Heart right ventricle (tissue), 16 donors: ENCODE results near the gene SLC11A1. TPM values are rescaled to one million over a fixed set of nuclear protein-coding genes. Genes with fewer than 3 reads are reported as not detected.

Experiments
- ATAC-seq, 8 donors: fragments of 200-7000 bp; cut with Tn5 transposase; one replicate each; pipeline ENCODE4 v1.9.1; 2020; ENCODE audit warnings: mild to moderate bottlenecking in 8 of 8, moderate library complexity in 8 of 8, moderate number of reproducible peaks in 1 of 8
- DNase-seq, 2 donors: peaks; one replicate each; pipeline ENCODE4 v3.0.0-alpha.2; 2020
- H3K27ac ChIP-seq, 10 donors: fragments of 200-600 bp; sonication (generic) in 2 of 10; one replicate each; pipeline versions ENCODE4 v1.5.0 to v1.8.0; 2020 to 2022; ENCODE audit warnings: mild to moderate bottlenecking in 3 of 10
- H3K27me3 ChIP-seq, 7 donors: fragments of 200-600 bp; one replicate each; pipeline ENCODE4 v1.8.0; 2021 to 2022; ENCODE audit warnings: mild to moderate bottlenecking in 2 of 7
- H3K36me3 ChIP-seq, 9 donors: fragments of 200-600 bp; sonication (generic) in 1 of 9; one replicate each; pipeline versions ENCODE4 v1.5.0 to v1.8.0; 2020 to 2022; ENCODE audit warnings: mild to moderate bottlenecking in 2 of 9
- H3K4me1 ChIP-seq, 9 donors: fragments of 200-600 bp; sonication (generic) in 1 of 9; one replicate each; pipeline versions ENCODE4 v1.5.0 to v1.8.0; 2020 to 2022; ENCODE audit warnings: mild to moderate bottlenecking in 4 of 9
- H3K4me3 ChIP-seq, 10 donors: fragments of 200-600 bp; sonication (generic) in 2 of 10; one replicate each; pipeline versions ENCODE4 v1.5.0 to v1.8.0; 2020 to 2022; ENCODE audit warnings: mild to moderate bottlenecking in 7 of 10, moderate library complexity in 2 of 10
- H3K9me3 ChIP-seq, 11 donors: fragments of 200-600 bp in 10 of 11; sonication (generic) in 2 of 11; one replicate each; pipeline versions ENCODE4 v1.5.0 to v1.8.0; 2013 to 2022; ENCODE audit warnings: mild to moderate bottlenecking in 2 of 11, control low read depth in 1 of 11, moderate library complexity in 1 of 11
- CTCF ChIP-seq, 9 donors: fragments of 200-600 bp; sonication (generic) in 2 of 9; IDR thresholded peaks; one replicate each; pipeline versions ENCODE4 v1.5.0 to v1.8.0; 2021 to 2022; ENCODE audit warnings: antibody characterized with exemption in 9 of 9, mild to moderate bottlenecking in 5 of 9, moderate library complexity in 1 of 9
- WGBS, 2 donors: extraction: QIAGEN DNeasy Blood & Tissue Kit; methylation state at CpG; one replicate each; pipeline ENCODE4 v1.1.7; 2013; ENCODE audit warnings: inconsistent platforms in 1 of 2; 5-methylcytosine and 5-hydroxymethylcytosine counted together
- intact Hi-C, 10 donors: fragments of 100-400 bp; cut with DNase I; formaldehyde crosslinking; loops; one replicate each; pipeline versions ENCODE4 v1.11.1 to v1.14.2; 2022
- polyA plus RNA-seq, 2 donors: library from polyadenylated mRNA; stranded (reverse); fragments of 200-250 nt; gene quantifications; one replicate each; pipeline ENCODE4 v1.2.3, GENCODE V29; 2013
- total RNA-seq, 10 donors: library from RNA; stranded (reverse); fragmentation: NEBNext Ultra II Directional in 3 of 10; extraction: Animal tissue kit (Norgen Biotek cat#: 25700) in 3 of 10; gene quantifications; one replicate each; pipeline versions ENCODE4 v1.2.1 to v1.2.4, GENCODE V29; 2021 to 2023
- donor health status: Arrhythmogenic right ventricular cardiomyopathy.
- donor health status: ischemic (EF 13 %, LVEDD 7.1; RV severe dilation, severe dysfunction).
- donor health status: healthy with polysubstance abuse.
- donor health status: DM: no; HTN: yes; CAD: no.
- donor health status: DM: no; HTN: no; CAD: no.
- donor health status: ischemic (EF 25% LVEDD 6.9; RV normal size, moderate dysfunction).
- donor health status: ischemic (EF 25% LVEDD 5.7; RV mildly dilated, moderate dysfunction).
- donor health status: healthy.
- donor health status: DM: yes; HTN: yes; CAD: no.
- donor health status: Ischemic cardiomyopathy.
- donor health status: ischemic (EF 35%, LVEDD 5.7; RV mildly dilated, moderate dysfunction).
- donor health status: nonischemic (EF 11% LVEDD 7.7; RV severe dilation, severe dysfunction).
- donor health status: DM: yes; HTN: yes; CAD: no.
- donor health status: PGD.
- donor health status: ischemic (EF 29% LVEDD 5.4; RV normal size, mild dysfunction).
- donor health status: nonischemic (EF 23%, LVEDD 6.1; RV moderate dilation, normal function).

The SLC11A1 gene
- total and polyA plus RNA-seq, 12 donors = 0.64 to 9.1 (median 4.4) TPM

- peak overlapping the region in 7 of 10 donors; percentile 15 to 99 (median 92) for H3K27ac ChIP-seq
- ATAC-seq (peak in 5 of 8 donors; percentile 10 to 49 (median 20)), DNase-seq (no peak)
- H3K4me3 ChIP-seq = no peak overlapping the region
- 73 to 74% methylated on average over 11 of the region's 11 CpGs for WGBS, 2 donors
- TF ChIP-seq CTCF (IDR thresholded peaks at IDR 0.05) = no peak
- peaks cover 0 to 57% (median 13%) of the 10 kb centered on the region in 9 donors for H3K4me1 ChIP-seq
- intact Hi-C loops = no loop called here
- H3K27me3 ChIP-seq = no peaks in the 10 kb centered on the region
- H3K9me3 ChIP-seq = peaks cover 0 to 11% (median 7%) of the 10 kb centered on the region in 11 donors
- H3K36me3 ChIP-seq = no peaks in the 10 kb centered on the region
These were observed 11.5 kb upstream of the SLC11A1 start for GRCh38 chr2:218370410-218371063.

- Histone ChIP-seq H3K27ac (peak overlapping the region in 5 of 10 donors; percentile 7 to 99 (median 51)), H3K9me3 (peaks cover 0 to 3% (median 1%) of the 10 kb centered on the region in 11 donors), H3K27me3 (no peaks in the 10 kb centered on the region), H3K4me3 (no peak overlapping the region), H3K36me3 (no peaks in the 10 kb centered on the region), H3K4me1 (peaks cover 0 to 56% (median 13%) of the 10 kb centered on the region in 9 donors)
- DNase-seq (no peak), ATAC-seq (no peak)
- intact Hi-C loops = no loop called here
- no peak for TF ChIP-seq CTCF (IDR thresholded peaks at IDR 0.05)
These were observed 10.1 kb upstream of the SLC11A1 start for GRCh38 chr2:218371983-218372350.

GRCh38 chr2:218374795-218375194 is 7.3 kb upstream of the SLC11A1 start:
- no peaks in the 10 kb centered on the region for H3K36me3 ChIP-seq
- H3K27me3 ChIP-seq = no peaks in the 10 kb centered on the region
- ATAC-seq (no peak), DNase-seq (no peak)
- peaks cover 0 to 28% (median 0%) of the 10 kb centered on the region in 9 donors for H3K4me1 ChIP-seq
- no peaks in the 10 kb centered on the region for H3K9me3 ChIP-seq
- H3K27ac ChIP-seq = no peak overlapping the region
- WGBS, 2 donors = 90 to 96% methylated on average over 4 of the region's 4 CpGs
- no peak overlapping the region for H3K4me3 ChIP-seq
- TF ChIP-seq CTCF (IDR thresholded peaks at IDR 0.05) = no peak
- intact Hi-C loops = no loop called here

GRCh38 chr2:218375212-218375611 is 6.9 kb upstream of the SLC11A1 start:
- intact Hi-C loops = no loop called here
- TF ChIP-seq CTCF (IDR thresholded peaks at IDR 0.05) = no peak
- no peak for ATAC-seq
- Histone ChIP-seq H3K4me3 (no peak overlapping the region), H3K9me3 (no peaks in the 10 kb centered on the region), H3K27me3 (no peaks in the 10 kb centered on the region), H3K4me1 (peaks cover 0 to 25% (median 0%) of the 10 kb centered on the region in 9 donors), H3K27ac (no peak overlapping the region), H3K36me3 (no peaks in the 10 kb centered on the region)
- no peak for DNase-seq
- 45 to 53% methylated on average over 2 of the region's 2 CpGs for WGBS, 2 donors
